Astrocyte (in vitro differentiated cells and primary cell): ENCODE data around the gene TFE3.

ENCODE experiments used
- CTCF ChIP-seq: IDR thresholded peaks from 2 replicates; pipeline ENCODE4 v1.5.1; 2011; ENCODE audit warnings: low read depth, mild to moderate bottlenecking, inconsistent platforms, low read length, moderate library complexity; ENCODE audit not compliant: insufficient read depth
- EZH2 ChIP-seq: IDR thresholded peaks from 2 replicates; pipeline ENCODE4 v1.6.1; 2012; ENCODE audit warnings: mild to moderate bottlenecking, low read length, inconsistent platforms; ENCODE audit not compliant: insufficient read depth

GRCh38 chrX:49073601-49074575 is 30.7 kb upstream of the TFE3 start, which contains the start of gene PRAF2:
- TF ChIP-seq CTCF, result no peak
- TF ChIP-seq EZH2, result no peak
